DND-41 (cell line): ENCODE results near the gene TTLL5.

Experiments used
- ATAC-seq: fragments of 200-7000 bp; cut with Tn5 transposase; 3 replicates; pipeline ENCODE4 v1.9.1; 2021; ENCODE audit warnings: low read depth; ENCODE audit not compliant: insufficient read depth
- DNase-seq: peaks from one replicate; pipeline ENCODE4 v3.0.0-alpha.2; 2020
- H2AFZ ChIP-seq: 2 replicates; pipeline ENCODE4 v1.6.0; 2012; ENCODE audit warnings: low read depth, low read length
- H3K27ac ChIP-seq: 2 replicates; pipeline ENCODE4 v1.5.1; 2012; ENCODE audit warnings: low read length, inconsistent platforms
- H3K27me3 ChIP-seq: fragments of 200-600 bp; sonication (generic); 2 replicates; pipeline ENCODE4 v1.6.0; 2012; ENCODE audit warnings: low read length, mild to moderate bottlenecking, inconsistent platforms; ENCODE audit not compliant: insufficient read depth, poor library complexity
- H3K36me3 ChIP-seq: 2 replicates; pipeline ENCODE4 v1.5.1; 2012; ENCODE audit warnings: low read length, inconsistent platforms; ENCODE audit not compliant: insufficient read depth
- H3K4me1 ChIP-seq: 2 replicates; pipeline ENCODE4 v1.5.1; 2012; ENCODE audit warnings: mild to moderate bottlenecking, low read length; ENCODE audit not compliant: insufficient read depth
- H3K4me2 ChIP-seq: 2 replicates; pipeline ENCODE4 v1.6.0; 2012; ENCODE audit warnings: mild to moderate bottlenecking, moderate library complexity, low read length, inconsistent platforms; ENCODE audit not compliant: insufficient read depth
- H3K4me3 ChIP-seq, 2 experiments: fragments of 200-600 bp in 1 of 2; shearing (Covaris generic) in 1 of 2; 2 replicates each; pipeline ENCODE4 v1.5.1; 2012 to 2016; ENCODE audit warnings: inconsistent platforms in 2 of 2, low read length in 2 of 2, mild to moderate bottlenecking in 2 of 2, low read depth in 1 of 2, moderate library complexity in 1 of 2
- H3K79me2 ChIP-seq: 2 replicates; pipeline ENCODE4 v1.6.0; 2012; ENCODE audit warnings: low read length, inconsistent platforms; ENCODE audit not compliant: insufficient read depth
- H3K9ac ChIP-seq: 2 replicates; pipeline ENCODE4 v1.6.0; 2012; ENCODE audit warnings: low read depth, mild to moderate bottlenecking, inconsistent platforms, low read length, moderate library complexity
- H3K9me3 ChIP-seq: 2 replicates; pipeline ENCODE4 v1.5.1; 2012; ENCODE audit warnings: low read length, moderate library complexity, mild to moderate bottlenecking, inconsistent platforms; ENCODE audit not compliant: insufficient read depth, severe bottlenecking
- H4K20me1 ChIP-seq: 2 replicates; pipeline ENCODE4 v1.6.0; 2012; ENCODE audit warnings: low read length; ENCODE audit not compliant: insufficient read depth
- CTCF ChIP-seq: IDR thresholded peaks from 2 replicates; pipeline ENCODE4 v1.5.1; 2012; ENCODE audit warnings: borderline replicate concordance, low read length, moderate library complexity, mild to moderate bottlenecking; ENCODE audit not compliant: poor library complexity, severe bottlenecking; ENCODE audit errors: extremely low read depth
- EZH2 ChIP-seq: IDR thresholded peaks from 3 replicates; pipeline ENCODE4 v1.6.1; 2012; ENCODE audit warnings: borderline replicate concordance, low read depth, mild to moderate bottlenecking, moderate library complexity, low read length, inconsistent platforms; ENCODE audit not compliant: severe bottlenecking

The TTLL5 gene

DNA sequence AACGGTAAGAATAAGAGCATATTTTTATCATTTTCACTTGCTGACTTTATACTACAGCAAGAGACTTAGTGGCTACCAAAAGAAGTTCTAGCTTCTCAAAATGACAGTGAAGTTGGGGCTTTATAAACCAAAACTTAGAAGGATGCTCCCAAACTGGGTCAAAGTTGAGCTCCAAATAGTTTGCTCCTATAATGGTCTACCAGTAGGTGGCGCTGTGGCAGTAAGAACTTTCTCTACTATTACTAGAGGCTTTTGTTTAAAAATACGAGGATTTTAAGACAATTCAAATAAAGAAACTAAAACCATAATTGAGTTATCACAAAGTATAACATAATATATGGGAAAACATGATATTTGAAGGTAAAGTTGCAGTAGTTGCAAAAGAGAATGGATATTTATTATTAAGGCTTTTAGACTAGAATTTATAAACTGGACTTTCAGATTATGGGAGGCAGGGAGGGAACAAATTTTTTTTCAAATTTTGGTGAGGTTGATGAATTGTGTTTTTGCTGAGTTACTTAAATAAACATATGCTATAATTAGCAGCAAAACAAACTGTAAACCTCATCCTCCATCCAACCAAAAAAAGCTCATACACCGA lies 245.7 kb downstream of the TTLL5 start:
- Histone ChIP-seq H3K79me2 (no peaks in the 10 kb centered on the region), H3K36me3 (peaks cover 26% of the 10 kb centered on the region), H3K4me3 (no peak overlapping the region), H3K27me3 (no peaks in the 10 kb centered on the region), H3K4me2 (no peak overlapping the region), H2AFZ (no peak overlapping the region), H3K27ac (no peak overlapping the region), H4K20me1 (no peaks in the 10 kb centered on the region), H3K9me3 (no peaks in the 10 kb centered on the region), H3K4me1 (no peaks in the 10 kb centered on the region), H3K9ac (no peak overlapping the region)
- DNase-seq (peak; percentile 62), ATAC-seq (peak; percentile 52; the same call in 1 of the 3 replicates)
- TF ChIP-seq EZH2 (no peak), CTCF (peak; percentile 90)

- Histone ChIP-seq H3K9ac (no peak overlapping the region), H3K79me2 (no peaks in the 10 kb centered on the region), H4K20me1 (no peaks in the 10 kb centered on the region), H3K4me3 (no peak overlapping the region), H2AFZ (no peak overlapping the region), H3K9me3 (no peaks in the 10 kb centered on the region), H3K4me2 (no peak overlapping the region), H3K27me3 (no peaks in the 10 kb centered on the region), H3K27ac (no peak overlapping the region), H3K4me1 (no peaks in the 10 kb centered on the region), H3K36me3 (peaks cover 17% of the 10 kb centered on the region)
- no peak for TF ChIP-seq EZH2
- TF ChIP-seq CTCF = no peak
- ATAC-seq = no peak
- DNase-seq = no peak
Observed at GRCh38 chr14:75907756-75908359, 246.8 kb downstream of the TTLL5 start.

DNA sequence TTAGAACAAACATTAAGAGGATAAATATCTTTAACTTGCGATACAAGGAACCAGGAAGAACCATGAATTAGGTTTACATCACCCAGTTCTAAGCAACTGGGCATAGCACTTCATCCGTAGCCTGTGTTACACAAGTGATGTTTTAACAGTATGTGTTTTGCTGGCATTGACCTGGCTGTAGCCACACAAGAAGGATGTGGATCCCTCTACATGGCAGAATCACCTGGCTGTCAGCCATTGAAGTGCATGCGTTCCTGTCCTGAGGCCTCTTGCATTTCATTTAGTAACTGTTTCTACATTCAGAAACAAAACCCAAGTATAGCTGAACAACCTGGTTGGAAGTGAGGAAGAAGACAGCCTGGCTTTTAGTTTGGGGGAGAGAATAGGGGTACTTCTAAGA lies 248.6 kb downstream of the TTLL5 start:
- Histone ChIP-seq H3K4me3 (no peak overlapping the region), H2AFZ (no peak overlapping the region), H3K27me3 (no peaks in the 10 kb centered on the region), H3K27ac (no peak overlapping the region), H4K20me1 (no peaks in the 10 kb centered on the region), H3K9ac (no peak overlapping the region), H3K4me2 (no peak overlapping the region), H3K79me2 (no peaks in the 10 kb centered on the region), H3K36me3 (peaks cover 12% of the 10 kb centered on the region), H3K4me1 (no peaks in the 10 kb centered on the region), H3K9me3 (no peaks in the 10 kb centered on the region)
- DNase-seq (no peak), ATAC-seq (no peak)
- no peak for TF ChIP-seq CTCF
- TF ChIP-seq EZH2 = no peak
